OCI-LY7 (cell line): ENCODE data around the gene TJP1. TPM values are rescaled to one million over a fixed set of nuclear protein-coding genes. Genes with fewer than 3 reads are reported as not detected.

Source experiments
- BruUV-seq: library from RNA; stranded (reverse); fragments of 400-500 nt; replicated peaks from 2 replicates; lab custom pipeline; 2021; lab: Mats Ljungman, UMichigan
- CTCF ChIA-PET: fragments of 300-600 bp; sonication (Branson Sonifier 250); formaldehyde crosslinking; loops from one replicate; lab custom pipeline; 2022; ENCODE audit warnings: antibody characterized with exemption; ENCODE audit not compliant: unreplicated experiment; lab: Charles Lee
- POLR2A ChIA-PET: fragments of 300-600 bp; sonication (Branson Sonifier 250); formaldehyde crosslinking; loops from one replicate; lab custom pipeline; 2022; ENCODE audit warnings: antibody characterized with exemption; lab: Charles Lee
- DNase-seq: peaks from one replicate; pipeline ENCODE4 v3.0.0-alpha.2; 2015; ENCODE audit warnings: low spot score
- H2AFZ ChIP-seq: fragments of 200-600 bp; sonication (generic), shearing (Covaris generic); 2 replicates; pipeline ENCODE4 v1.6.1; 2014; ENCODE audit warnings: mild to moderate bottlenecking, antibody characterized with exemption, low read length, moderate library complexity
- H3K27ac ChIP-seq: fragments of 200-600 bp; sonication (generic); 2 replicates; pipeline ENCODE4 v1.5.1; 2014; ENCODE audit warnings: mixed run types, low read depth, mild to moderate bottlenecking, moderate library complexity, low read length, inconsistent platforms; ENCODE audit not compliant: poor library complexity, severe bottlenecking
- H3K36me3 ChIP-seq: fragments of 200-600 bp; sonication (generic); 2 replicates; pipeline ENCODE4 v1.6.1; 2014; ENCODE audit warnings: mild to moderate bottlenecking, antibody characterized with exemption, low read length, moderate library complexity, mixed read lengths; ENCODE audit not compliant: insufficient read depth
- H3K4me1 ChIP-seq: fragments of 200-600 bp; sonication (generic); 2 replicates; pipeline ENCODE4 v1.5.1; 2014; ENCODE audit warnings: mild to moderate bottlenecking, low read length; ENCODE audit not compliant: insufficient read depth, poor library complexity, severe bottlenecking
- H3K4me2 ChIP-seq: fragments of 200-600 bp; sonication (generic); 2 replicates; pipeline ENCODE4 v1.6.1; 2014; ENCODE audit warnings: mild to moderate bottlenecking, low read length
- H3K4me3 ChIP-seq: fragments of 200-600 bp; sonication (generic); 2 replicates; pipeline ENCODE4 v1.5.1; 2014; ENCODE audit warnings: mild to moderate bottlenecking, low read depth, low read length; ENCODE audit not compliant: poor library complexity, severe bottlenecking
- H3K79me2 ChIP-seq: fragments of 200-600 bp; sonication (generic); 2 replicates; pipeline ENCODE4 v1.6.1; 2016; ENCODE audit warnings: low read depth, mild to moderate bottlenecking, low read length, moderate library complexity, mixed read lengths; ENCODE audit not compliant: insufficient read depth
- H3K9me2 ChIP-seq: fragments of 200-600 bp; sonication (generic); 2 replicates; pipeline ENCODE4 v1.6.1; 2016; ENCODE audit warnings: mild to moderate bottlenecking, low read length, mixed read lengths; ENCODE audit not compliant: insufficient read depth
- H3K9me3 ChIP-seq: fragments of 200-600 bp; sonication (generic); 2 replicates; pipeline ENCODE4 v1.6.1; 2014; ENCODE audit warnings: mild to moderate bottlenecking, mixed run types, low read length, mixed read lengths
- H4K20me1 ChIP-seq: fragments of 200-600 bp; sonication (generic); 2 replicates; pipeline ENCODE4 v1.6.1; 2014; ENCODE audit warnings: mild to moderate bottlenecking, antibody characterized with exemption, low read length, moderate library complexity, mixed read lengths; ENCODE audit not compliant: insufficient read depth
- CTCF ChIP-seq: fragments of 200-600 bp; sonication (generic); conservative IDR thresholded peaks from 2 replicates; pipeline ENCODE4 v1.5.1; 2014; ENCODE audit warnings: mild to moderate bottlenecking, antibody characterized with exemption, low read length, moderate library complexity, mixed read lengths
- EZH2phosphoT487 ChIP-seq: fragments of 200-600 bp; sonication (generic); IDR thresholded peaks from 2 replicates; pipeline ENCODE4 v1.6.1; 2018; ENCODE audit warnings: low read depth, borderline replicate concordance, mild to moderate bottlenecking, mixed run types, antibody characterized with exemption, low read length, moderate library complexity, mixed read lengths
- intact Hi-C: fragments of 100-400 bp; cut with micrococcal nuclease; formaldehyde crosslinking; loops from one replicate; pipeline ENCODE4 v1.10.0; 2022; ENCODE audit not compliant: unreplicated experiment
- total RNA-seq, 2 experiments: library from RNA; depleted of rRNA in 1 of 2; stranded (reverse); fragments of >200 nt in 1 of 2; shearing (Covaris generic) in 1 of 2; gene quantifications; 2 replicates each; pipeline ENCODE4 v1.2.3, GENCODE V29; 2014 to 2022

TJP1 gene
- total RNA-seq, 2 experiments from 2014 or later = 0.19 to 0.32 TPM

DNA sequence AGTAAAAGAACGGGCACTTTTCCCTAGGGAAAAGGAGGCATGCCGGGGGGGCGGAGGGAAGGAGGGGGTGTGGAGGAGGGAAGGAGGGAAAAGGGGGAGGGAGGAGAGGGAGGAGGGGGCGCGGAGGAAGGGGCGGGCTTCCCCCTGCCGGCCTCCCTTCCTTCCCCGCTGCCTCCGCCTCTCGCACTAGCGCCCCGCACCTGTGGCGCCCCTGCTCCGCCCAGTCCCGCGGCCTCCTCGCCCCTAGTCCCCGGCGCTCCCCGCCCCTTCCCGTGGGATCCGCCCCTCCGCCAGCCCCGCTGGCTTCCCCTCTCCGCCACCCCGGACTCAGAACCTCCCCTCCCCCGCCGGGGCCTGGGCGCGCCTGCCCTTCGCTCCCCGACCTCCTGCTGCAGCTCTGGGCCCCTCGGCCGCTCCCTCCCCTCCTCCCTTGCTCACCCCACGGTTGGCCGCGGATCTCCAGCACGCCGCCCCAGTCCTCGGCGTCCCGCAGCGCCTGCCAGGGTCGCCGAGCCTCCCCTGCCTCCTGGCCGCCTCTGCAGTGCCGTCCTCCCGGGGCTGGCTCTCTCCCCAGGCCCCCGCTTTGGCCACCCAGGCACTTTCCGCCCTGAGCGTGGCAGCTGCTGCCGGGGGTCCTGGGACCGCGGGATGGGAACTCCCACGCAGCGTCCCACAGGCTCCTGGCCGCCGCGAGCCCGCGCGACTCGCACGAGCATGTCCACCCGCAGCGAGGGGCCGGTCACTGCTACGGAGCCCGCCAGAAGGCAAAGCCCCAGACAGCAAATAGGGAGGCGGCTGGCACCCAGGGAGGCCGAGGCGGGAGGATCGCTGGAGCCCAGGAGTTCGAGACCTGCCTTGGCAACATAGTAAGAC is 147.4 kb downstream of the TJP1 start:
- Histone ChIP-seq H3K36me3 (no peaks in the 10 kb centered on the region), H3K4me3 (no peak overlapping the region), H2AFZ (no peak overlapping the region), H4K20me1 (no peaks in the 10 kb centered on the region), H3K4me2 (no peak overlapping the region), H3K4me1 (no peaks in the 10 kb centered on the region), H3K9me2 (no peaks in the 10 kb centered on the region), H3K27ac (no peak overlapping the region), H3K79me2 (no peaks in the 10 kb centered on the region), H3K9me3 (no peaks in the 10 kb centered on the region)
- ChIA-PET CTCF (no interaction called here), POLR2A (interaction anchor here (0.7 kb wide), 1 partner anchor 106 kb away, joined by 7 read pairs; no protein-coding TSS in a partner anchor)
- BruUV-seq = no TSS peak
- intact Hi-C loops = no loop called here
- no peak for TF ChIP-seq CTCF
- no peak for TF ChIP-seq EZH2phosphoT487
- no peak for DNase-seq

DNA sequence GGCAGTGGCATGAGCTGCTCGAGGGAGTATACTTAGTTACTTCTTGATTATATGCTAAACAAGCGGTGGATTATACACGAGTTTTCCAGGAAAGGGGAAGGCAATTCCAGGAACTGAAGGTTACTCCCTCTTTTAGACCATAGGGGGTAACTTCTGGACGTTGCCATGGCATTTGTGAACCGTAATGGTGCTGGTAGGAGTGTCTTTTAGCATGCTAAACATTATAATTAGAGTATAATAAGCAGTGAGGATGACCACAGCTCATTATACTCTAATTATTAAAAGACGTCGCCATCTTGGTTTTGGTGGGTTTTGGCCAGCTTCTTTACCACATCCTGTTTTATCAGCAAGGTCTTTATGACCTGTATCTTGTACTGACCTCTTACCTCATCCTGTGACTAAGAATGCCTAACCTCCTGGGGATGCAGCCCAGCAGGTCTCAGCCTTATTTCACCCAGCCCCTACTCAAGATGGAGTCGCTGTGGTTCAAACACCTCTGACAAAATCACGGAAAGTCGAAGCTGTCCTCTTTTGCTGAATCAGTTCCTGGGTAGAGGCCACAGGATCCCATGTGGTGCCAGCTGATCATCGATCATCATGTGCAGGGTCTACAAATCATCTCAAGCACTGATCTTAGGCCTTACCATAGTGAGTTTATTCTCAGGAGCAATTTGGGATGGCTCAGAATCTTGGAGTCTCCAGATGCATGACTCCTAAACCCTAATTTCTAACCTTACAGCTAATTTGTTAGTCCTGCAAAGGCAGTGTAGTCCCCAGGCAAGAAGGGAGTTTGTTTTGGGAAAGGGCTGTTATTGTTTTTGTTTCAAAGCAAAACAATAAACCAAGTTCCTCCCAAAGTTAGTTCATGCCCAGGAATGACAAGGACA is 149.1 kb downstream of the TJP1 start:
- no peak overlapping the region for H3K4me3 ChIP-seq
- no peaks in the 10 kb centered on the region for H4K20me1 ChIP-seq
- H3K79me2 ChIP-seq = no peaks in the 10 kb centered on the region
- H3K9me2 ChIP-seq = no peaks in the 10 kb centered on the region
- ChIA-PET CTCF (no interaction called here), POLR2A (no interaction called here)
- BruUV-seq = no TSS peak
- no peaks in the 10 kb centered on the region for H3K36me3 ChIP-seq
- DNase-seq = no peak
- no peaks in the 10 kb centered on the region for H3K9me3 ChIP-seq
- H3K4me1 ChIP-seq = no peaks in the 10 kb centered on the region
- no peak for TF ChIP-seq CTCF
- no peak for TF ChIP-seq EZH2phosphoT487
- no peak overlapping the region for H3K27ac ChIP-seq
- H3K4me2 ChIP-seq = no peak overlapping the region
- no peak overlapping the region for H2AFZ ChIP-seq
- intact Hi-C loops = no loop called here
